ENCODE data around the gene DBNDD1. TPM values are rescaled to one million over a fixed set of nuclear protein-coding genes. Genes with fewer than 3 reads are reported as not detected.

Gene DBNDD1, protein sequence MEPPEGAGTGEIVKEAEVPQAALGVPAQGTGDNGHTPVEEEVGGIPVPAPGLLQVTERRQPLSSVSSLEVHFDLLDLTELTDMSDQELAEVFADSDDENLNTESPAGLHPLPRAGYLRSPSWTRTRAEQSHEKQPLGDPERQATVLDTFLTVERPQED
- total RNA-seq: 4.4 and 5.1 TPM in 2 replicates

GRCh38 chr16:90018652-90019542 is at the start of gene DBNDD1:
Gene DBNDD1 (minus strand): TSS chr16:90019456. CDS start chr16:90019341, 115 bp downstream.

Other genes with a start within 250 kb of the DBNDD1 start
- 0.85 and 1.0 TPM in 2 replicates for gene FANCA, start 202.8 kb downstream of the DBNDD1 start, total RNA-seq
- 0.68 and 2.9 TPM in 2 replicates for gene SPIRE2, start 191.0 kb downstream of the DBNDD1 start, total RNA-seq
- gene TCF25, start 145.9 kb downstream of the DBNDD1 start, total RNA-seq: 88.5 and 107 TPM in 2 replicates
- gene MC1R, start 100.6 kb downstream of the DBNDD1 start, total RNA-seq: 0.68 and 5.1 TPM in 2 replicates
- gene TUBB3, start 96.1 kb downstream of the DBNDD1 start, total RNA-seq: 13.7 and 43.2 TPM in 2 replicates
- 59.1 and 93.4 TPM in 2 replicates for gene DEF8, start 70.7 kb downstream of the DBNDD1 start, total RNA-seq
- gene PRDM7, start 57.9 kb upstream of the DBNDD1 start, total RNA-seq: not detected in 2 replicates